Neural progenitor cell (in vitro differentiated cells): ENCODE results near the gene DLEC1. TPM values are rescaled to one million over a fixed set of nuclear protein-coding genes. Genes with fewer than 3 reads are reported as not detected.

Experiments
- DNase-seq: peaks from one replicate; pipeline ENCODE4 v3.0.0-alpha.2; 2016; ENCODE audit warnings: low spot score
- H2AFZ ChIP-seq: fragments of 200-600 bp; sonication (generic); replicated peaks from 2 replicates; pipeline ENCODE4 v1.6.1; 2016; ENCODE audit warnings: antibody characterized with exemption
- H3F3A ChIP-seq: fragments of 200-600 bp; sonication (generic); 2 replicates; pipeline ENCODE4 v1.6.1; 2016; ENCODE audit warnings: antibody characterized with exemption, low read depth
- H3K27ac ChIP-seq: fragments of 200-600 bp; sonication (generic); 2 replicates; pipeline ENCODE4 v1.5.1; 2016; ENCODE audit warnings: mild to moderate bottlenecking
- H3K27me3 ChIP-seq: fragments of 200-600 bp; sonication (generic); 2 replicates; pipeline ENCODE4 v1.6.1; 2016; ENCODE audit warnings: mild to moderate bottlenecking, moderate library complexity
- H3K36me3 ChIP-seq: fragments of 200-600 bp; sonication (generic); 2 replicates; pipeline ENCODE4 v1.5.1; 2016
- H3K4me1 ChIP-seq: fragments of 200-600 bp; sonication (generic); 2 replicates; pipeline ENCODE4 v1.6.1; 2016; ENCODE audit warnings: mixed run types
- H3K4me2 ChIP-seq: fragments of 200-600 bp; sonication (generic); 2 replicates; pipeline ENCODE4 v1.6.1; 2016
- H3K4me3 ChIP-seq: fragments of 200-600 bp; sonication (generic); 2 replicates; pipeline ENCODE4 v1.5.1; 2016
- H3K79me2 ChIP-seq: fragments of 200-600 bp; sonication (generic); 2 replicates; pipeline ENCODE4 v1.6.1; 2016; ENCODE audit warnings: low read depth
- H3K9ac ChIP-seq: fragments of 200-600 bp; sonication (generic); 2 replicates; pipeline ENCODE4 v1.6.1; 2016
- H3K9me3 ChIP-seq: fragments of 200-600 bp; sonication (generic); 2 replicates; pipeline ENCODE4 v1.5.1; 2016; ENCODE audit warnings: low read depth
- H4K20me1 ChIP-seq: fragments of 200-600 bp; sonication (generic); 2 replicates; pipeline ENCODE4 v1.6.1; 2016; ENCODE audit warnings: low read depth
- H3K27ac Mint-ChIP-seq: 3 replicates; pipeline ENCODE4 v1.8.0; 2021; ENCODE audit warnings: mixed read lengths
- H3K27me3 Mint-ChIP-seq: 2 replicates; pipeline ENCODE4 v1.8.0; 2022; ENCODE audit warnings: low read depth, mild to moderate bottlenecking, inconsistent platforms, moderate library complexity, mixed read lengths; ENCODE audit not compliant: insufficient read depth
- H3K36me3 Mint-ChIP-seq: 3 replicates; pipeline ENCODE4 v1.8.0; 2021; ENCODE audit warnings: mixed read lengths
- H3K4me1 Mint-ChIP-seq: 3 replicates; pipeline ENCODE4 v1.8.0; 2021; ENCODE audit warnings: mixed read lengths
- H3K4me3 Mint-ChIP-seq: 3 replicates; pipeline ENCODE4 v1.8.0; 2021; ENCODE audit warnings: mild to moderate bottlenecking, moderate library complexity, mixed read lengths
- H3K9me3 Mint-ChIP-seq: 3 replicates; pipeline ENCODE4 v1.8.0; 2020; ENCODE audit warnings: mixed read lengths
- EZH2 ChIP-seq: fragments of 200-600 bp; sonication (generic); IDR thresholded peaks from 2 replicates; pipeline ENCODE4 v1.6.1; 2017; ENCODE audit warnings: antibody characterized with exemption, mild to moderate bottlenecking, moderate library complexity
- EZH2phosphoT487 ChIP-seq: fragments of 200-600 bp; sonication (generic); IDR thresholded peaks from 2 replicates; pipeline ENCODE4 v1.6.1; 2017; ENCODE audit warnings: antibody characterized with exemption
- total RNA-seq: library from RNA; depleted of rRNA; stranded (reverse); fragments of >200 nt; gene quantifications from 2 replicates; pipeline ENCODE4 v1.2.3, GENCODE V29; 2015; ENCODE audit warnings: low replicate concordance
- TF ChIP-seq, protein P1 (sequence below): fragments of 200-600 bp; sonication (generic); IDR thresholded peaks from 2 replicates; pipeline ENCODE4 v1.5.1; 2017; ENCODE audit warnings: antibody characterized with exemption, mild to moderate bottlenecking

Gene DLEC1
- total RNA-seq, 1 donor from 2014 or later, result 0.60 TPM

DNA sequence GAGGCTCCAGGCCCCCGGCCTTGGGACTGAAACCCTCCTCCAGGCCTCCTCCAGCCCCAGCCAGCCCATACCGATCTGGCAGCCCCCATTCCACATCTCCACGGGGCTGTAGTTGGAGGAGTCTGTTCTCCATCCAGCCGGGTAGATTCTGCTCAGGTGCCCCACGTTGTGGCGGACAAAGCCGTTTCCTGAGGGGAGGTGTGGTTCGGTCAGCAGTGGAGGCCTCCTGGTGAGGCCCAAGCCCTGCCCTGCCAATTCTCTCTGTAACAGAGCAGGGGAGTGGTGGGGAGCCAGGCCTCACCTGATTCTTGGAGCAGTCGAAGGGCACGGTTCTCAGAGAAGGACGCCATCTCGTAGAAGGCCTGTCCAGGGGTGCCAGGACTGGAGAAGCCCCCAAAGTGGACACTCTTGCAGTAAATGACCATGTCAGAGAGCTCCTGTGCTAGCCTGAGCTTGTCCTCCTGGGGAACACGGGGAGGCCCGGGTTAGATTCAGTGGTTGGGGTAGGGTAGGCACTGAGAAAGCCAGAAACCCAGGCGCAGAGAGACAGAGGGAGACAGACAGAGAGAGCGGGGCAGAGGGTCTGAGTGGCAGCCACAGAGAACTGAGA is 29.9 kb upstream of the DLEC1 start:
- Mint-ChIP-seq H3K27me3 (peaks cover 8% of the 10 kb centered on the region), H3K4me3 (no peak overlapping the region), H3K4me1 (peaks cover 14% of the 10 kb centered on the region), H3K27ac (no peak overlapping the region), H3K9me3 (no peaks in the 10 kb centered on the region), H3K36me3 (peaks cover 3% of the 10 kb centered on the region)
- Histone ChIP-seq H3K27ac (no peak overlapping the region), H4K20me1 (no peaks in the 10 kb centered on the region), H3K9me3 (no peaks in the 10 kb centered on the region), H3K9ac (no peak overlapping the region), H3K79me2 (no peaks in the 10 kb centered on the region), H3K27me3 (no peaks in the 10 kb centered on the region), H3K4me2 (no peak overlapping the region), H3K36me3 (no peaks in the 10 kb centered on the region), H2AFZ (no peak overlapping the region), H3F3A (no peaks in the 10 kb centered on the region), H3K4me1 (no peaks in the 10 kb centered on the region), H3K4me3 (no peak overlapping the region)
- DNase-seq, result no peak
- TF ChIP-seq, protein P1, sequence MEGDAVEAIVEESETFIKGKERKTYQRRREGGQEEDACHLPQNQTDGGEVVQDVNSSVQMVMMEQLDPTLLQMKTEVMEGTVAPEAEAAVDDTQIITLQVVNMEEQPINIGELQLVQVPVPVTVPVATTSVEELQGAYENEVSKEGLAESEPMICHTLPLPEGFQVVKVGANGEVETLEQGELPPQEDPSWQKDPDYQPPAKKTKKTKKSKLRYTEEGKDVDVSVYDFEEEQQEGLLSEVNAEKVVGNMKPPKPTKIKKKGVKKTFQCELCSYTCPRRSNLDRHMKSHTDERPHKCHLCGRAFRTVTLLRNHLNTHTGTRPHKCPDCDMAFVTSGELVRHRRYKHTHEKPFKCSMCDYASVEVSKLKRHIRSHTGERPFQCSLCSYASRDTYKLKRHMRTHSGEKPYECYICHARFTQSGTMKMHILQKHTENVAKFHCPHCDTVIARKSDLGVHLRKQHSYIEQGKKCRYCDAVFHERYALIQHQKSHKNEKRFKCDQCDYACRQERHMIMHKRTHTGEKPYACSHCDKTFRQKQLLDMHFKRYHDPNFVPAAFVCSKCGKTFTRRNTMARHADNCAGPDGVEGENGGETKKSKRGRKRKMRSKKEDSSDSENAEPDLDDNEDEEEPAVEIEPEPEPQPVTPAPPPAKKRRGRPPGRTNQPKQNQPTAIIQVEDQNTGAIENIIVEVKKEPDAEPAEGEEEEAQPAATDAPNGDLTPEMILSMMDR, result no peak
- TF ChIP-seq EZH2 (no peak), EZH2phosphoT487 (no peak)

DNA sequence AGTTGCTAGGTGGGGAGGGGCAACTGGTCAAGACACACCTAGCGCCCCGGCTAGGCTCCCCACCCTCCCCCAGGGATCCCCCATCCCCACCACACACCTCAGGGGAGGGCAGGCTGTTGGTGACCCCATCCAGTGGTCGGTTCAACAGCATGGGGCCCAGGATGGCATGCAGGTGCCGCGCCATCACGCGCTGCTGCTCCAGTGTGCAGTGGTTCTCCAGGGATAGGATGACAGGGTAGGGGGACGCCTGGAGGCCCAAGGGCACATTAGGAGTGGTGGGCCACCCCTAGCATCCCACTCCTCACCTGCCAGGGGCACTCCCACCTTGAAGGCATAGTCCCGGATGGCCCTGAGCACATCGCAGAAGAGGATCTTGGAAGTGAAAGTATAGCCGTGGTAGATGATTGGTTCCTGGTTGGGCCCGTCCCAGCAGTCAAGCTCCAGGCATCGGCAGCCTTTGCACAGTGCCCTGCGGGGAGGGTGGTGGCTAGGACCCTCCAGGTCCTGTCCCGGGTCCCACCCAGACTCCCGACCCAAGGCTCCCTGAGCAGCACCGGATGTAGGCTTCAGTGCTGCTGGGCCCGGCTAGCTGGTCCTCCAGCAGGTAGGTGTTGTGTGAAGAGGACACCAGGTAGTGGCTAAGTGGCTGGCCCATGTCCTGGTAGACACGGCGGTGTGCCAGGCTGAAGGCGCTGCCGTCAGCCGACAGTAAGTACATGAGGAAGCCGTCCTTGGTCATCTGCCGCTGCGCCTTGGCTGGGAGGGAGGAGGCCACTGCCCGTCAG is 29.0 kb upstream of the DLEC1 start:
- no peak for DNase-seq
- H3K9me3 ChIP-seq, result no peaks in the 10 kb centered on the region
- H3K36me3 Mint-ChIP-seq, result peaks cover 12% of the 10 kb centered on the region
- H3K27ac Mint-ChIP-seq, result no peak overlapping the region
- H3K9me3 Mint-ChIP-seq, result no peaks in the 10 kb centered on the region
- no peak overlapping the region for H3K27ac ChIP-seq
- H4K20me1 ChIP-seq, result no peaks in the 10 kb centered on the region
- no peak for TF ChIP-seq EZH2
- no peak for TF ChIP-seq EZH2phosphoT487
- TF ChIP-seq, protein P1, result no peak
- peaks cover 5% of the 10 kb centered on the region for H3K4me1 Mint-ChIP-seq
- H3K36me3 ChIP-seq, result no peaks in the 10 kb centered on the region
- H3K4me3 ChIP-seq, result no peak overlapping the region
- no peak overlapping the region for H3K9ac ChIP-seq
- peaks cover 5% of the 10 kb centered on the region for H3K27me3 Mint-ChIP-seq
- H3K4me2 ChIP-seq, result no peak overlapping the region
- H3F3A ChIP-seq, result no peaks in the 10 kb centered on the region
- H3K4me1 ChIP-seq, result no peaks in the 10 kb centered on the region
- no peaks in the 10 kb centered on the region for H3K27me3 ChIP-seq
- H2AFZ ChIP-seq, result no peak overlapping the region
- no peak overlapping the region for H3K4me3 Mint-ChIP-seq
- H3K79me2 ChIP-seq, result no peaks in the 10 kb centered on the region

DNA sequence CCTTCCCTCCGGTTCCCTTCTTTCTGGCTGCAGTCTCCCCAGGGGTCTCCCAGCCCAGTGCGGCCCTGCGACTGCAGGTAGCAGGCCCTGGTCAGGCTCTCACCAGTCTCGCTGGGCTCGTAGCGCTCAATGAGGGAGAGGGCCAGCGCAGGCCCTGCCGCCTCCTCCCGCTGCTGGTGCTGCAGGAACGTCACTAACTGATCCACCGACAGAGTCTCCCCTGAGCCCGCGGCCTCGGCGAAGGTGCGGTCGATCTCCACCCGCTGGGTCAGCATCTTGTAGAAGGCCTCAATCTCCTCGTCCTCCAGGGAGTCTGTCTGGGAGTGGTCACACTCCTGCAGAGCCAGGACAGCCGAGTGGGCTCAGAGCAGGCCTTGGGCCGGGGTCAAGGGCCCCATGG is 27.9 kb upstream of the DLEC1 start:
- H3K9me3 ChIP-seq, result no peaks in the 10 kb centered on the region
- DNase-seq, result no peak
- no peak overlapping the region for H3K27ac ChIP-seq
- H3K27me3 ChIP-seq, result no peaks in the 10 kb centered on the region
- TF ChIP-seq, protein P1, result no peak
- TF ChIP-seq EZH2phosphoT487 (no peak), EZH2 (no peak)
- Mint-ChIP-seq H3K27ac (no peak overlapping the region), H3K36me3 (peaks cover 22% of the 10 kb centered on the region), H3K4me1 (no peaks in the 10 kb centered on the region), H3K9me3 (no peaks in the 10 kb centered on the region), H3K27me3 (peaks cover 3% of the 10 kb centered on the region), H3K4me3 (no peak overlapping the region)
- H3K36me3 ChIP-seq, result no peaks in the 10 kb centered on the region
- H3K79me2 ChIP-seq, result no peaks in the 10 kb centered on the region
- no peak overlapping the region for H3K9ac ChIP-seq
- H3K4me1 ChIP-seq, result no peaks in the 10 kb centered on the region
- H4K20me1 ChIP-seq, result no peaks in the 10 kb centered on the region
- no peak overlapping the region for H3K4me3 ChIP-seq
- H2AFZ ChIP-seq, result no peak overlapping the region
- no peaks in the 10 kb centered on the region for H3F3A ChIP-seq
- H3K4me2 ChIP-seq, result no peak overlapping the region
